ENCODE measurements around the gene ZNF211.

DNA sequence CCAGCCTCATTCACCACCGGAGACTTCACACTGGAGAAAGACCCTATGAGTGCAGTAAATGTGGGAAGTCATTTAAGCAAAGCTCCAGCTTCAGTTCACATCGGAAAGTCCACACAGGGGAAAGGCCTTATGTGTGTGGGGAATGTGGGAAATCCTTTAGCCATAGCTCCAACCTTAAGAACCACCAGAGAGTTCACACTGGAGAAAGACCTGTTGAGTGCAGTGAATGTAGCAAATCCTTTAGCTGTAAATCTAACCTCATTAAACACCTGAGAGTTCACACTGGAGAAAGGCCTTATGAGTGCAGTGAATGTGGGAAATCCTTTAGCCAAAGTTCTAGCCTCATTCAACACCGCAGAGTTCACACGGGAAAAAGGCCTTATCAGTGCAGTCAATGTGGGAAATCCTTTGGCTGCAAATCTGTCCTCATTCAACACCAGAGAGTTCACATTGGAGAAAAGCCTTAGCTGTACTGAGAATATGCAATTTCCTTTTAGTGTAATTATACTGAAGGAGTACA lies 8.8 kb downstream of the ZNF211 start:
- TF ChIP-seq, protein P1, sequence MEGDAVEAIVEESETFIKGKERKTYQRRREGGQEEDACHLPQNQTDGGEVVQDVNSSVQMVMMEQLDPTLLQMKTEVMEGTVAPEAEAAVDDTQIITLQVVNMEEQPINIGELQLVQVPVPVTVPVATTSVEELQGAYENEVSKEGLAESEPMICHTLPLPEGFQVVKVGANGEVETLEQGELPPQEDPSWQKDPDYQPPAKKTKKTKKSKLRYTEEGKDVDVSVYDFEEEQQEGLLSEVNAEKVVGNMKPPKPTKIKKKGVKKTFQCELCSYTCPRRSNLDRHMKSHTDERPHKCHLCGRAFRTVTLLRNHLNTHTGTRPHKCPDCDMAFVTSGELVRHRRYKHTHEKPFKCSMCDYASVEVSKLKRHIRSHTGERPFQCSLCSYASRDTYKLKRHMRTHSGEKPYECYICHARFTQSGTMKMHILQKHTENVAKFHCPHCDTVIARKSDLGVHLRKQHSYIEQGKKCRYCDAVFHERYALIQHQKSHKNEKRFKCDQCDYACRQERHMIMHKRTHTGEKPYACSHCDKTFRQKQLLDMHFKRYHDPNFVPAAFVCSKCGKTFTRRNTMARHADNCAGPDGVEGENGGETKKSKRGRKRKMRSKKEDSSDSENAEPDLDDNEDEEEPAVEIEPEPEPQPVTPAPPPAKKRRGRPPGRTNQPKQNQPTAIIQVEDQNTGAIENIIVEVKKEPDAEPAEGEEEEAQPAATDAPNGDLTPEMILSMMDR (IDR thresholded peaks at IDR 0.05 in 8 of 11, conservative IDR thresholded peaks at IDR 0.05 in 3 of 11) = no peak
- no peak for TF ChIP-seq POLR2A (IDR thresholded peaks at IDR 0.05)
